ES-I3 (cell line): ENCODE results near the gene FAM184B.
"Not testable (repeated sequence)": the region's sequence is repeated elsewhere in the genome, so short reads cannot be mapped to it uniquely, and the experiment has no call there.

Experiments
- H3K36me3 ChIP-seq: 2 replicates; pipeline ENCODE4 v1.6.1; 2013; ENCODE audit warnings: mild to moderate bottlenecking, low read length, control low read depth, moderate library complexity; ENCODE audit not compliant: insufficient read depth
- H3K4me1 ChIP-seq: 2 replicates; pipeline ENCODE4 v1.6.1; 2013; ENCODE audit warnings: mild to moderate bottlenecking, control low read depth, low read length; ENCODE audit not compliant: insufficient read depth
- H3K9ac ChIP-seq: 2 replicates; pipeline ENCODE4 v1.6.1; 2013; ENCODE audit warnings: low read depth, mild to moderate bottlenecking, low read length, moderate library complexity
- H3K9me3 ChIP-seq: 2 replicates; pipeline ENCODE4 v1.6.1; 2013; ENCODE audit warnings: mild to moderate bottlenecking, low read length, moderate library complexity; ENCODE audit not compliant: control insufficient read depth, insufficient read depth

Gene FAM184B

GRCh38 chr4:17665852-17666251, 115.6 kb downstream of the FAM184B start:
- Histone ChIP-seq H3K4me1 (no peaks in the 10 kb centered on the region), H3K9me3 (no peaks in the 10 kb centered on the region), H3K36me3 (no peaks in the 10 kb centered on the region), H3K9ac (no peak overlapping the region)

- Histone ChIP-seq H3K4me1 (no peaks in the 10 kb centered on the region), H3K9me3 (no peaks in the 10 kb centered on the region), H3K36me3 (no peaks in the 10 kb centered on the region), H3K9ac (no peak overlapping the region)
Measured at GRCh38 chr4:17665346-17665745, 116.1 kb downstream of the FAM184B start.

GRCh38 chr4:17664755-17665154, 116.7 kb downstream of the FAM184B start:
- no peaks in the 10 kb centered on the region for H3K36me3 ChIP-seq

GRCh38 chr4:17662694-17663093, 118.7 kb downstream of the FAM184B start:
- Histone ChIP-seq H3K36me3 (no peaks in the 10 kb centered on the region), H3K9ac (no peak overlapping the region), H3K9me3 (no peaks in the 10 kb centered on the region), H3K4me1 (no peaks in the 10 kb centered on the region)

More at GRCh38 chr4:17664755-17665154, 116.7 kb downstream of the FAM184B start:
- H3K9ac ChIP-seq: no peak overlapping the region
- H3K4me1 ChIP-seq: no peaks in the 10 kb centered on the region
- no peaks in the 10 kb centered on the region for H3K9me3 ChIP-seq

- not testable (repeated sequence) for H3K9me3 ChIP-seq, H3K9ac ChIP-seq, H3K36me3 ChIP-seq, H3K4me1 ChIP-seq
Measured at GRCh38 chr4:17659196-17659595, 122.2 kb downstream of the FAM184B start.

- Histone ChIP-seq H3K9ac (no peak overlapping the region), H3K9me3 (no peaks in the 10 kb centered on the region), H3K36me3 (no peaks in the 10 kb centered on the region), H3K4me1 (no peaks in the 10 kb centered on the region)
Measured at GRCh38 chr4:17657849-17658248, 123.6 kb downstream of the FAM184B start.

GRCh38 chr4:17657090-17657489, 124.3 kb downstream of the FAM184B start:
- Histone ChIP-seq H3K9ac (no peak overlapping the region), H3K36me3 (no peaks in the 10 kb centered on the region), H3K4me1 (no peaks in the 10 kb centered on the region), H3K9me3 (no peaks in the 10 kb centered on the region)

- H3K9ac ChIP-seq: no peak overlapping the region
- no peaks in the 10 kb centered on the region for H3K9me3 ChIP-seq
- no peaks in the 10 kb centered on the region for H3K4me1 ChIP-seq
- no peaks in the 10 kb centered on the region for H3K36me3 ChIP-seq
Measured at GRCh38 chr4:17654701-17655100, 126.7 kb downstream of the FAM184B start.

GRCh38 chr4:17650406-17650805, 131.0 kb downstream of the FAM184B start:
- Histone ChIP-seq H3K9ac (no peak overlapping the region), H3K36me3 (no peaks in the 10 kb centered on the region), H3K9me3 (no peaks in the 10 kb centered on the region), H3K4me1 (no peaks in the 10 kb centered on the region)

- Histone ChIP-seq H3K36me3 (no peaks in the 10 kb centered on the region), H3K4me1 (no peaks in the 10 kb centered on the region), H3K9ac (no peak overlapping the region), H3K9me3 (no peaks in the 10 kb centered on the region)
Measured at GRCh38 chr4:17647927-17648326, 133.5 kb downstream of the FAM184B start.

GRCh38 chr4:17647176-17647806, 134.1 kb downstream of the FAM184B start:
- H3K9me3 ChIP-seq: no peaks in the 10 kb centered on the region
- H3K4me1 ChIP-seq: no peaks in the 10 kb centered on the region
- H3K36me3 ChIP-seq: no peaks in the 10 kb centered on the region
- no peak overlapping the region for H3K9ac ChIP-seq

GRCh38 chr4:17646693-17647092, 134.7 kb downstream of the FAM184B start:
- no peak overlapping the region for H3K9ac ChIP-seq

GRCh38 chr4:17642398-17642783, 139.0 kb downstream of the FAM184B start:
- H3K9ac ChIP-seq: no peak overlapping the region; the same call in 1 of the 2 replicates
- no peaks in the 10 kb centered on the region for H3K9me3 ChIP-seq
- H3K36me3 ChIP-seq: no peaks in the 10 kb centered on the region; the same call in none of the 2 replicates
- no peaks in the 10 kb centered on the region for H3K4me1 ChIP-seq

More at GRCh38 chr4:17646693-17647092, 134.7 kb downstream of the FAM184B start:
- Histone ChIP-seq H3K36me3 (no peaks in the 10 kb centered on the region), H3K4me1 (no peaks in the 10 kb centered on the region), H3K9me3 (no peaks in the 10 kb centered on the region)

GRCh38 chr4:17639136-17639535, 142.3 kb downstream of the FAM184B start:
- Histone ChIP-seq H3K9ac (no peak overlapping the region), H3K36me3 (peaks cover 4% of the 10 kb centered on the region)

GRCh38 chr4:17636696-17637622, 144.5 kb downstream of the FAM184B start:
- H3K9me3 ChIP-seq: no peaks in the 10 kb centered on the region
- peaks cover 9% of the 10 kb centered on the region for H3K36me3 ChIP-seq
- H3K4me1 ChIP-seq: no peaks in the 10 kb centered on the region
- no peak overlapping the region for H3K9ac ChIP-seq

More at GRCh38 chr4:17639136-17639535, 142.3 kb downstream of the FAM184B start:
- H3K4me1 ChIP-seq: no peaks in the 10 kb centered on the region
- no peaks in the 10 kb centered on the region for H3K9me3 ChIP-seq
